ENCODE results near the gene PLIN5. TPM values are rescaled to one million over a fixed set of nuclear protein-coding genes. Genes with fewer than 3 reads are reported as not detected.
A peak's percentile ranks its signal among the peaks of the same experiment; 100 is the strongest.

The PLIN5 gene
- polyA plus RNA-seq, 1 donor = 2.0 TPM

DNA sequence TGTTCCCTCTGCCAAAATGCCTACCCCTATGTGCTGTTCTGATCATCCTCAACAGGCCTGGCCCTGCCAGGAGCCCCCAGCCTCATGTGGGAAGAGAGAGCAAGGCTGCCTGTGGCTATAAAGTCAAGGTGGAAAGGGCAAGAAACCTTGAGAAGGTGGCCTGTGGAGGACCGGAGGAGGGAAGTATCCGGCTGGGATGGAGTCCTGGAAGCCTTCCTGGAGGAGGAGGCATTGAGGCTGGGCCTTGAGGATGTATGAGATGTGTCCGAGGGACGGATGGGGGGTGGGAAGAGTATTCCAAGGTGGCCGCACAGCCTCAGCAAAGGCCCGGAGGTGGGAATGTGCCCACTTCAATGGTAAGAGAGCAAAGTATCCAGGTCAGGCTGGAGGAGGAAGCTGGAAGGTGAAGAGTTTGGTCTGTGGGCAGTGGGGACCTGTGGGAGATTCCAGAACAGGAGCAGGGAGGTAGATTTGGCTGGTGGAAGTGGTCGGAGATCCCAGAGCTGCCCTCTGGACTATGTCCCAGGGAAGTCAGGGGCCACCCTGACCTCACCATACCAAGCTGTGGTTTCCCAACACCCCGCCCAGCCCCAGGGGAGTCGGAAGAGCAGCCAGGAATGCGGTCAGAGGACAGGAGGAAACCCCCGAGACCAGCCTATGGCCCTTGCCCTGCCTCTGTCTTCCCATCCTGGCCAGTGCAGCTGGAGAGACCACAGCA is 13.7 kb downstream of the PLIN5 start:
- Histone ChIP-seq H3K4me1 (ENCODE audit: control insufficient read depth, insufficient read depth, low read length) (no peaks in the 10 kb centered on the region), H3K4me3 (ENCODE audit: low read length) (no peak overlapping the region)

DNA sequence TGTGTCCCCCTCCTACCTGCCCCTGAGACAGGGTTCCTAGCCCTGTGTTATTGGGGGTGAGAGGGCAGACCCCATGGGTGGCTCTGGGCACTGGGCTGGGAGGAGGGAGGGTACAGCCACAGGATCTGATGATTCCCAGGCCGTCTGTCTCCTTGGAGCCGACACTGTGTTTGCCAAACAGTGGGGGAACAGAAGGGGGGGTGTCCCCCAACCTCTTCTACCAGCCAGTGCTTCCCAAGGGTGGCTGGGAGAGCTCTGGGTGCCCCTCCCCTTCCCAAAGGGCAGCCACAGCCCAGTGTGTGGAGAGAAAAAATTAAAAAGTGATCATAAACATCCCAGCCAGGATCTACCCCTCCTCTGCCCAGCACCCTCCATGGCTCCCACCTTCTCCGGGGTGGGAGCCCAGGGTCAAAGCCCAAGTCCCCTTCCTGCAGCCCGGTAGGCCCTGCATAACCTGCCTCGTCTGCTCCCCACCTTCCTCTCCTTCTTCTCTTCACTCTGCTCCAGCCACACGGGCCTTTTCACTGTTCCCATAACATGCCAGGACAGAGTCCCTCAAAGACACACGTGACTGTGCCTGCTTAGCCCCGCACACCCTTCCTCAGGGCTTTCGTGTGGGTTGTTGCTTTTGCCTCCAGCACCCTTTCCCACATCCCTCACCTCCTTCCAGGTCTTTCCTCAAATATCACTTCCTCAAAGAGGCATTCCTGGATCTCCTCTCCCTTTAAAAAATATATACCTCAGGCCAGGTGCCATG is 15.3 kb downstream of the PLIN5 start:
- peaks cover 2% of the 10 kb centered on the region for H3K27me3 ChIP-seq (ENCODE audit: control insufficient read depth, insufficient read depth, low read length)
- H3K27ac ChIP-seq (ENCODE audit: low read length) = peak overlapping the region; percentile 40
- H3K4me1 ChIP-seq (ENCODE audit: control insufficient read depth, insufficient read depth, low read length) = no peaks in the 10 kb centered on the region
- no CpG with 5 or more reads among the region's 9 CpGs for WGBS (ENCODE audit: insufficient coverage, low lambda C conversion rate)
- DNase-seq = peak in 1 of 2 donors; percentile 32
- no peak overlapping the region for H3K4me3 ChIP-seq (ENCODE audit: low read length)
- H3K9me3 ChIP-seq (ENCODE audit: control insufficient read depth, low read depth, low read length) = no peaks in the 10 kb centered on the region
- no peaks in the 10 kb centered on the region for H3K36me3 ChIP-seq (ENCODE audit: control insufficient read depth, insufficient read depth, low read length)

More for the DNA sequence above, 13.7 kb downstream of the PLIN5 start:
- Histone ChIP-seq H3K27ac (ENCODE audit: low read length) (no peak overlapping the region), H3K36me3 (ENCODE audit: control insufficient read depth, insufficient read depth, low read length) (no peaks in the 10 kb centered on the region), H3K9me3 (ENCODE audit: control insufficient read depth, low read depth, low read length) (no peaks in the 10 kb centered on the region), H3K27me3 (ENCODE audit: control insufficient read depth, insufficient read depth, low read length) (peaks cover 2% of the 10 kb centered on the region)
- DNase-seq = no peak
- no CpG with 5 or more reads among the region's 11 CpGs for WGBS (ENCODE audit: insufficient coverage, low lambda C conversion rate)

DNA sequence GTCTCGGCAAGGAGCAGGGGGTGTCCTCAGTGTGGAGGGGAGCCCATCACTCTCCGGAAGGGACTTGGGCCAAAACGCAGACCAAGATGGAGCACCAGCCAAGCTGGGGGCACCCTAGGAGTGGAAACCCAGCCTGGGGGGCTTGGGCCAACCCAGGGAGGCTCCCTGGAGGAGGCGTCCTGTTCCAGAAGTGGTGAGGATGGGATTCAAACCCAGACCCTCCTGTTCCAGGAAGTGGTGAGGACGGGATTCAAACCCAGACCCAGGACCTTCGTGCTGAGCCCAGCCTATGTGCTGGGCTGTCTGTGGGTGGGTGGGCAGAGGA is 15.9 kb downstream of the PLIN5 start:
- H3K27me3 ChIP-seq (ENCODE audit: control insufficient read depth, insufficient read depth, low read length) = peaks cover 2% of the 10 kb centered on the region

DNA sequence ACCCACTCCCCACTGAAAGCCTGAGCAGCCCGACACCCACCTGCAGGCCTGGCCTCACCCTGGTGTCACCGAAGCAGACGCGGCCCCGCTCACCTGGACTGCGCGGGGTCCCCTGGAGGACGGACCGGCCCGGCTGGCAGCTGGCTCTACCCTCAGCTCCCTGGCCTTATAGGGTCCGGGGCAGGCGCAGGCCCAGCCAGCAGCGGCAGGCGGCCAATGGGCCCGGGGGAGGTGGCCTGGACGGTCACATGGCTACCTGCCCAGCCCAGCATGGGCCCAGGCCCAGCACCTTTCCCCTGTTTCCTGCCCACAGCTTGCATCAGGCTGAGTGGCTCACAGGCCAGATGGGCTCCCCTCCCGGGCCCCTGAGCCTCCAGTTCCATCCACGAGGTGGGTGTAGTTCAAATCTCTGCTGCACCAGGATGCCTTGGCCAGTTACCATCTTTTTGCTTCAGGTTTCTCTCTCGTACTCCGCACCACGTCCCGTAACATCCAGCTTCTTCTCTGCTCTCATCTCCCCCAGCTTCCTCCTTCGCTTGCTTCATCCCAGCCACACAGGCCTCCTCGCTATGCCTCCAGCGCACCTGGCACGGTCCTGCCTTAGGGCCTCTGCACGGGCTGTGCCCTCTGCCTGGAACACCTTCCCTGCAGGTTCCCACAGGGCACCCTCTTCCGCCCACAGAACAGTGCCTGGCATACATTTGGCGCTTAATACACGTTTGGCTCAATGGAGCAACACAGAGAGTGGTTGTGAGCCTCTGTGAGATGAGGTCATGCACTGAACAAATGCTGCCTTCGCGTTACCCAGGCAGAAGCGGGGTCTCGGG is 16.5 kb downstream of the PLIN5 start, which contains the start of gene PLIN4:
PLIN4 (minus strand) TSS at position 142 of the 827 bp plus-strand sequence. CDS start 214 bp downstream, outside the sequence.
- Histone ChIP-seq H3K27me3 (ENCODE audit: control insufficient read depth, insufficient read depth, low read length) (peaks cover 2% of the 10 kb centered on the region), H3K4me1 (ENCODE audit: control insufficient read depth, insufficient read depth, low read length) (no peaks in the 10 kb centered on the region), H3K27ac (ENCODE audit: low read length) (peak within 1 kb of the TSS; percentile 40), H3K4me3 (ENCODE audit: low read length) (no peak within 1 kb of the TSS), H3K36me3 (ENCODE audit: control insufficient read depth, insufficient read depth, low read length) (no peaks in the 10 kb centered on the region), H3K9me3 (ENCODE audit: control insufficient read depth, low read depth, low read length) (no peaks in the 10 kb centered on the region)
- no peak for DNase-seq
- WGBS (ENCODE audit: insufficient coverage, low lambda C conversion rate) = 80% methylated on average over 1 of the region's 34 CpGs

More for the DNA sequence above, 15.9 kb downstream of the PLIN5 start:
- DNase-seq = no peak
- no peaks in the 10 kb centered on the region for H3K4me1 ChIP-seq (ENCODE audit: control insufficient read depth, insufficient read depth, low read length)
- no peaks in the 10 kb centered on the region for H3K36me3 ChIP-seq (ENCODE audit: control insufficient read depth, insufficient read depth, low read length)
- H3K9me3 ChIP-seq (ENCODE audit: control insufficient read depth, low read depth, low read length) = no peaks in the 10 kb centered on the region
- no CpG with 5 or more reads among the region's 6 CpGs for WGBS (ENCODE audit: insufficient coverage, low lambda C conversion rate)
- H3K4me3 ChIP-seq (ENCODE audit: low read length) = no peak overlapping the region
- H3K27ac ChIP-seq (ENCODE audit: low read length) = peak overlapping the region; percentile 40

DNA sequence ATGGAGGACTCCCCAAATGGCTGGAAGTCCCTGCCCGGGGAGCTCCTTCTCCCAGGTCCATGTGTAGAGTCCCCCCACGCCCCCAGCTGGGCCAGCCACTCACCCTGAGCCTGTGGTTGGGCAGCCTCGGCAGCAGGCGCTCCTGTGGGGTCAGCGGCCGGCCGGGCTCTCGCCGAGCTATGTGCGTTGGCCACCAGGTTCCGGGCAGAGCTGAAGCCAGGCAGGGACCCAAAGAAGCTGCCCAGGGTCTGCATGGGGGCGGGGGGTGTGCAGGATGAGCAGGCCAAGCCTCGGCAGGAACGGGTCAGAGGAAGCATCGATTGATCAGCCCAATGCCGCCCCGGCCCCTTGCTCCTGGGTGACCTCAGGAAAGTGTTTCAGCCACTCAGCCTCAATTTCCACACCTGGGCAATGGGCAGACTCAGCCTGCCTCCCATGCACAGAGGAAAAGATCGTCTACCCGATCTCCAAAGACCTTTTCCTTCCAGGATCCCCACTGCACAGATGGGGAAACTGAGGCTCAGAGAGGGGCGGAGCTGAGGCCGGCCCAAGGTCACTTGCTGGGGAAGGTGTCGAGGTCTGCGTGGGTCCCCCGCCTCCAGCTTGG is 17.5 kb downstream of the PLIN5 start:
- H3K36me3 ChIP-seq (ENCODE audit: control insufficient read depth, insufficient read depth, low read length) = no peaks in the 10 kb centered on the region
- DNase-seq = no peak
- H3K27me3 ChIP-seq (ENCODE audit: control insufficient read depth, insufficient read depth, low read length) = peaks cover 2% of the 10 kb centered on the region
- H3K27ac ChIP-seq (ENCODE audit: low read length) = no peak overlapping the region
- H3K4me1 ChIP-seq (ENCODE audit: control insufficient read depth, insufficient read depth, low read length) = no peaks in the 10 kb centered on the region
- no CpG with 5 or more reads among the region's 24 CpGs for WGBS (ENCODE audit: insufficient coverage, low lambda C conversion rate)
- H3K4me3 ChIP-seq (ENCODE audit: low read length) = no peak overlapping the region
- no peaks in the 10 kb centered on the region for H3K9me3 ChIP-seq (ENCODE audit: control insufficient read depth, low read depth, low read length)

DNA sequence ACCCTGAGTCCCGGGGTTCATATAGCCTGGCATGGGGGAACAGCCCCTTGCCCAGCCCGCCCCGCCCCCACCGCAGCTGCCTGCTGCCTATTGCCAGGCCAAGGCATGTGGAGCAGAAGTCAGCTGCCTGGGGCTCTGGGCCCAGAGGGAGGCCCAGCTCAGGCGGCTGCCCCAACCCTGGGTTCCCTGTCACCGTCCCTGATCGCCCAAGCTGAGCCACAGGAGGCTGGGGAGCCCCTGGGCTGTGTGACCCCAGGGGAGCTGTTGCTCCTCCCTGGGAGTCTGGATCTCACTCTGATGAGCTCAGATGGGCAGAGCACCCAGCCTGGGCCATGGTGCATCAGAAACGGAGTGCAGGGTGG is 18.1 kb downstream of the PLIN5 start:
- Histone ChIP-seq H3K36me3 (ENCODE audit: control insufficient read depth, insufficient read depth, low read length) (no peaks in the 10 kb centered on the region), H3K9me3 (ENCODE audit: control insufficient read depth, low read depth, low read length) (no peaks in the 10 kb centered on the region), H3K4me1 (ENCODE audit: control insufficient read depth, insufficient read depth, low read length) (no peaks in the 10 kb centered on the region), H3K4me3 (ENCODE audit: low read length) (no peak overlapping the region), H3K27me3 (ENCODE audit: control insufficient read depth, insufficient read depth, low read length) (peaks cover 2% of the 10 kb centered on the region), H3K27ac (ENCODE audit: low read length) (no peak overlapping the region)
- WGBS (ENCODE audit: insufficient coverage, low lambda C conversion rate) = no CpG with 5 or more reads among the region's 8 CpGs
- DNase-seq = no peak

DNA sequence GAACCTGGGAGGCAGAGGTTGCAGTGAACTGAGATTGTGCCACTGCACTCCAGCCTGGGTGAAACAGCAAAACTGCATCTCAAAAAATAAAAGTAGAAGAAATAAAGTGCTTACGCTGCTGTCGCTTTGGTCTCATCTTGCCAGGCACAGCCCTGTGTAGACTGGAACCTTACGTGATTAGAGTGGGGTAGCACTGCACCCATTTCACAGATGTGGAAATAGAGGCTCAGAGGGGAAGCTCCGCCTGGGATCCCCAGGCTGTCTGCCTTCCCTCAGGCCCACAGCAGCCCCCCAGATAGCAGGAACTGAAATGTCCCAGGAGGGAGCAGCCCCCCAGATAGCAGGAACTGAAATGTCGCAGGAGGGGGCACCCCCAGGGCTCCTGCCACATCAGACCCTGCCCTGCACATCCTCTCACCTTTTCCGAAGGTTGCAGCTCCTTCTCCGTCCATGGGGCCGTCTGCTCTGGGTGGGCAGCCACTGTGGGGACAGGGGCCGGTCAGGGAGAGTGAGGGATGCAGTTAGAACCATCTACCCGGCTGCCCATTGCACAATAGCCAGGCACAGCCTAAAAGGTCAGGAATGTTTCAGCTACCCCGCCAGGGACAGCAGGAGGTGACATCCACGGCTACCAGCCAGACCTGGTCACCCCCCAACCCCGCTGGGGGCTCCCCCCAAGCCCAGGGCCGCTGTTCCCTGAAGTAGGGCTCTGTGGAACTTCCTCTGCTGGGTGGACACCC is 18.7 kb downstream of the PLIN5 start:
- H3K4me3 ChIP-seq (ENCODE audit: low read length) = no peak overlapping the region

DNA sequence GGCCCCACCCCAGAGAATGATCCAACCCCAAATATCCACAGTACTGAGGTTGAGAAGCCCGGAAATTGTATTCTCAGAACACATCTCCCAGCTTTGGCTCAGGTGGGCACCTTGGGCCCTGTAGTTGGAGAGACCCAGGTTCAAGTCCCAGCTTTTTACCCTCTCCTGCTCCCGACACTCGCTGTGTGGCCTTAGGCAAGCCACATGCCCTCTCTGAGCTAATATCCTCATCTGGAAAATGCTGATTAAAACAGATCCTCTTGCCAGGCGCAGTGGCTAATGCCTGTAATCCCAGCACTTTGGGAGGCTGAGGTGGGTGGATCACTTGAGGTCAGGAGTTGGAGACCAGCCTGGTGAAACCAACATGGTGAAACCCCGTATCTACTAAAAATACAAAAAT is 19.3 kb downstream of the PLIN5 start:
- Histone ChIP-seq H3K9me3 (ENCODE audit: control insufficient read depth, low read depth, low read length) (no peaks in the 10 kb centered on the region), H3K36me3 (ENCODE audit: control insufficient read depth, insufficient read depth, low read length) (no peaks in the 10 kb centered on the region), H3K4me1 (ENCODE audit: control insufficient read depth, insufficient read depth, low read length) (no peaks in the 10 kb centered on the region), H3K4me3 (ENCODE audit: low read length) (no peak overlapping the region), H3K27me3 (ENCODE audit: control insufficient read depth, insufficient read depth, low read length) (peaks cover 2% of the 10 kb centered on the region), H3K27ac (ENCODE audit: low read length) (no peak overlapping the region)
- no CpG with 5 or more reads among the region's 5 CpGs for WGBS (ENCODE audit: insufficient coverage, low lambda C conversion rate)
- DNase-seq = no peak

More for the DNA sequence above, 18.7 kb downstream of the PLIN5 start:
- WGBS (ENCODE audit: insufficient coverage, low lambda C conversion rate) = no CpG with 5 or more reads among the region's 14 CpGs
- Histone ChIP-seq H3K27ac (ENCODE audit: low read length) (no peak overlapping the region), H3K36me3 (ENCODE audit: control insufficient read depth, insufficient read depth, low read length) (no peaks in the 10 kb centered on the region), H3K4me1 (ENCODE audit: control insufficient read depth, insufficient read depth, low read length) (no peaks in the 10 kb centered on the region), H3K9me3 (ENCODE audit: control insufficient read depth, low read depth, low read length) (no peaks in the 10 kb centered on the region), H3K27me3 (ENCODE audit: control insufficient read depth, insufficient read depth, low read length) (peaks cover 2% of the 10 kb centered on the region)
- DNase-seq = no peak

DNA sequence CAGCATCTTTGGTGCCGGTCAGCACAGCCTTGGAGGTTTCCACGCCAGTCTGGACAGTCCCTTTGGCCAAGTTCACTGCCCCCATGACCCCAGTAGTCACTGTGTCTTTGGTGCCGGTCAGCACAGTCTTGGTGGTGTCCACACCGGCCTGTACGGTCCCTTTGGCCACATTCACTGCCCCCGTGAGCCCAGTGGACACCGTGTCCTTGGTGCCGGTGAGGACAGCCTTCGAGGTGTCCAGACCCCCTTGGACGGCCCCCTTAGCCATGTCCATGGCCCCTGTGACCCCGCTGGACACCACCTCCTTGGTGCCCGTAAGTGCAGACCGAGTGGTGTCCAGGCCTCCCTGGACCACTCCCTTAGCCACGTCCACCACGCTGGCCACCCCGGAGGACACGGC is 21.8 kb downstream of the PLIN5 start:
- WGBS (ENCODE audit: insufficient coverage, low lambda C conversion rate) = no CpG with 5 or more reads among the region's 17 CpGs
- DNase-seq = no peak
- H3K9me3 ChIP-seq (ENCODE audit: control insufficient read depth, low read depth, low read length) = no peaks in the 10 kb centered on the region
- H3K4me3 ChIP-seq (ENCODE audit: low read length) = no peak overlapping the region
- H3K27me3 ChIP-seq (ENCODE audit: control insufficient read depth, insufficient read depth, low read length) = peaks cover 2% of the 10 kb centered on the region
- no peaks in the 10 kb centered on the region for H3K36me3 ChIP-seq (ENCODE audit: control insufficient read depth, insufficient read depth, low read length)
- H3K4me1 ChIP-seq (ENCODE audit: control insufficient read depth, insufficient read depth, low read length) = no peaks in the 10 kb centered on the region
- no peak overlapping the region for H3K27ac ChIP-seq (ENCODE audit: low read length)
